ENCODE results near the gene EARS2.

DNA sequence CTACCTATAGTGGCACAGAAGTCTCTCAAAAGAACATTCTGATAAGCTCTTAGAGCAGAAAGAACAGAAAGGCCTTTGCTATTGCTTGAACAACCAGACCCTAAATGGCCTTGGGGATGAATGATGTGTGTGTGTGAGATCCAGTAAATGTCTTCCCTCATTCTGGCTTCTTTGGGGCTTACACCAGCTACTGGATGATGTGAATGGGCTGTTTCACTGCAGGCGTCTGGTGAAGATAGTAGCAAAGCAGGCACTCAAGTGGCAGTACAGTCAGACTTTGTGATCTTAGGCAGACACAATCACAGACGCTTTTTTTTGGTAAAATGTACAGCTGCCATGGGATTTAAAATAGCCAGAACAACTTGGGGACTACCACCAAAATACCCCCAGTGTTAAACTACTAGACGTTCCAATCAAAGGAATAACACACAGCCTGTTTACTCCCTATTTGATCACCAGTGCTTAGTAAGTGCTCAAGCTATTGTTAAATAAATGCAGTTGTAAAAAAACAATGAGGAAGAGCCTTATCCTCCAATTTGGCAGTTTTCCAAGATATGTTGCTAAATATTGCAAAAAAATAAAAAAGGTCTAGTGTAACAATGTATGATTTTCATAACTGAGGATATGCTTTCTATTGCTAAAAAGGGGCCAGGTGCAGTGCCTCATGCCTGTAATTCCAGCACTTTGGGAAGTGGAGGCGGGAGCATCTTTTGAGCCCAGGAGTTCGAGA lies 21.1 kb upstream of the EARS2 start:
- TF ChIP-seq POLR2AphosphoS5 (IDR thresholded peaks at IDR 0.05) (no peak), POLR2A (IDR thresholded peaks at IDR 0.05) (no peak)
- TF ChIP-seq, protein P1, sequence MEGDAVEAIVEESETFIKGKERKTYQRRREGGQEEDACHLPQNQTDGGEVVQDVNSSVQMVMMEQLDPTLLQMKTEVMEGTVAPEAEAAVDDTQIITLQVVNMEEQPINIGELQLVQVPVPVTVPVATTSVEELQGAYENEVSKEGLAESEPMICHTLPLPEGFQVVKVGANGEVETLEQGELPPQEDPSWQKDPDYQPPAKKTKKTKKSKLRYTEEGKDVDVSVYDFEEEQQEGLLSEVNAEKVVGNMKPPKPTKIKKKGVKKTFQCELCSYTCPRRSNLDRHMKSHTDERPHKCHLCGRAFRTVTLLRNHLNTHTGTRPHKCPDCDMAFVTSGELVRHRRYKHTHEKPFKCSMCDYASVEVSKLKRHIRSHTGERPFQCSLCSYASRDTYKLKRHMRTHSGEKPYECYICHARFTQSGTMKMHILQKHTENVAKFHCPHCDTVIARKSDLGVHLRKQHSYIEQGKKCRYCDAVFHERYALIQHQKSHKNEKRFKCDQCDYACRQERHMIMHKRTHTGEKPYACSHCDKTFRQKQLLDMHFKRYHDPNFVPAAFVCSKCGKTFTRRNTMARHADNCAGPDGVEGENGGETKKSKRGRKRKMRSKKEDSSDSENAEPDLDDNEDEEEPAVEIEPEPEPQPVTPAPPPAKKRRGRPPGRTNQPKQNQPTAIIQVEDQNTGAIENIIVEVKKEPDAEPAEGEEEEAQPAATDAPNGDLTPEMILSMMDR (IDR thresholded peaks at IDR 0.05 in 8 of 11, conservative IDR thresholded peaks at IDR 0.05 in 3 of 11), result no peak
